Measurements from ENCODE around the gene WDR1.

Gene WDR1

GRCh38 chr4:10061650-10062415 is 54.8 kb downstream of the WDR1 start:
- DNase-seq = no peak
- in situ Hi-C loops (cut with MboI; ENCODE audit: low pct_unique_long_range_greater_than_20kb, low sequenced_read_pairs) = no loop called here

- no peak for DNase-seq
- in situ Hi-C loops (cut with MboI; ENCODE audit: low pct_unique_long_range_greater_than_20kb, low sequenced_read_pairs) = no loop called here
Observed at GRCh38 chr4:10058371-10058770, 58.2 kb downstream of the WDR1 start.

DNA sequence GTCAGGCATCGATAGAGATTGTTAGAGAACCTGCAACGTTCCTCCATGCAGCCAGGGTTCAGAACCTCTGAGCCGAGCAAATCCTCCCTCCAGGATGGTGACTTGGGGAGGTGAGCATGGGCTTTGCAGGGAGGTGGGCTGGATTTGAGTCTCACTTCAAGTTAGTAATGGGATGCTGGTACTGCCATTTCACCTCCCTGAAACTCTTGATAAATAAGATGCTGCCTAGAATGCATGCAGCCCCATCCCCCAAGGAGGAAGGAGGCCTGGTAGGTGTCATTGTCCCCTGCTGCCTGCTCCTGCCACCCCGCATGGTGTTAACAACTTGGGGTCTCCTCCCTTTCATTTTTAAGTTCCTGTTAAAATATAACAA is 59.6 kb downstream of the WDR1 start:
- DNase-seq = no peak
- in situ Hi-C loops (cut with MboI; ENCODE audit: low pct_unique_long_range_greater_than_20kb, low sequenced_read_pairs) = no loop called here

- no peak for DNase-seq
- in situ Hi-C loops (cut with MboI; ENCODE audit: low pct_unique_long_range_greater_than_20kb, low sequenced_read_pairs) = no loop called here
Observed at GRCh38 chr4:10056334-10057022, 60.1 kb downstream of the WDR1 start.

- in situ Hi-C loops (cut with MboI; ENCODE audit: low pct_unique_long_range_greater_than_20kb, low sequenced_read_pairs) = no loop called here
- DNase-seq = no peak
Observed at GRCh38 chr4:10055871-10056270, 60.7 kb downstream of the WDR1 start.

DNA sequence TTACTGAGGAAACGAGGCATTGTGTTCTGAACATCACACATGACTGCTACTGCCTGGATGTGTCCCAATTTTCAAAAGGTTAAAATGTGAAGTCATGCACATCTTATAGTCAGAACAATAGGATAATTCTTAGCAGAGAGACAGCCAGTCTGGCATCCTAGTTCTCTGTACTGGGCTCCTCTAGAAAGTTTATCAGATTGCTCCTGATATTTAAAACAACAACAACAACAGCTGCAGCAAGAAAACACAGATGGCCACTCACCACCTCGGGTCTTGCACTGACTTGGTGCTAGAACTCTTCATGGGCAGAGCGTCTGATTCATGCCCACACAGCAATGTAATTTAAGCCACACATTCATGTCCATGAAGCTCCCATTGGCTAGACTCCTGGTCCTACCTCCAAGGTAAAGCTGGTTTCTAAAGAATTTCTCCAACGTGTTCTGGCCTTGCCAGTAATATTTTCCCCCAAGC is 62.0 kb downstream of the WDR1 start:
- in situ Hi-C loops (cut with MboI; ENCODE audit: low pct_unique_long_range_greater_than_20kb, low sequenced_read_pairs) = no loop called here

DNA sequence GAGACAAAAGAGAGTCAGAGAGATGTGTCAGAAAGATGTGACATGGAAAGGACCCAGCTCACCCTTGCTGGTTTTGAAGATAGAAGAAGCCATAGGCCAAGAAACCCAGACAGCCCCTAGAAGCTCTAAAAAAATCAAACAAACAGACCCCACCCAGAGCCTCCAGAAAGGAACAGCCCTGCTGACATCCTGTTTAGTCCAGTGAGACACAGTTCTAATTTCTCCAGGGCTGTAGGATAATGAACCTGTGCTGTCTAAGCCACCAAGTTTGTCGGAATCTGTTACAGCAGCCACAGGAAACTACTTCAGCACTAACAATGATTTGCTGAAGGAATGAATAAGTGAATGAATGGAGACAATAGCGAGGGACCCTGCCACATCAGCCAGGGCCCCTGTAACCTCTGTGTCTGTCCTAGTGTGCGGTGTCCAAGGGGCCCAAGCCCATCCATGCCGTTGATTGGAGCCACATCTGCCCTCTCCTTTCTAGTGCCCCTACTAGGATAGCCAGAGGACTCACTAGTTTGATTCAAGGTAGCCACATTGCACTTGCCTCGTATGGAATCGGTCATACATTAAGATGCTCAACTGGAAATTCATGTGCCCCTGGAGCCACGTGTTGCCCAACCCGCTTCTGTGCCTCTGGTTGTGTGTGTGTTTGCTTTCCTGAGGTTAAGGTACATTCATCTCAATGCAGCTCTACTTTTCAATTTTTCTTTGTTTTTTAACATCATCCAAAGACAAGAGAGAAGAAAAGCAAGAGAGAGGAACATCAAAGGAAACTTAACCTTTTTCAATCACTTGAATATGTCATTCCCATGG is 62.8 kb downstream of the WDR1 start:
- in situ Hi-C loops (cut with MboI; ENCODE audit: low pct_unique_long_range_greater_than_20kb, low sequenced_read_pairs) = no loop called here
- DNase-seq = no peak

More for the DNA sequence above, 62.0 kb downstream of the WDR1 start:
- no peak for DNase-seq

- DNase-seq = no peak
- in situ Hi-C loops (cut with MboI; ENCODE audit: low pct_unique_long_range_greater_than_20kb, low sequenced_read_pairs) = no loop called here
Observed at GRCh38 chr4:10051517-10052135, 65.0 kb downstream of the WDR1 start.

DNA sequence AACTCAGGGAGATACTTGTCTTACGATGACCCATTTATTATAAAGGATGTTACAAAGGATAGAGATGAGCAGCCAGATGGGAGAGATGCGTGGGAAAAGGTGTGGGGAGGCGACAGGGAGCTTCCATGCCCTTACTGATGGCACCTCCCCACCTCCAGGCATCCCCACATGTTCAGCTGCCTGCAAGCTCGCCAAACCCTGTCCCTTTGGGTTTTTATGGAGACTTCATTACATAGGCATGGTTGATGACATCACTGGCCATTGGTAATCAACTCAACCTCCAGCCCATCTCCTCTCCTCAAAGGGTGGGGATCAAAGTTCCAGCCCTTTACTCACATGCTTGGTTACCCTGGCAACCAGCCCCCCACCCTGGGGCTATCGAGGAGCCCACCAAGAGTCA is 65.9 kb downstream of the WDR1 start:
- in situ Hi-C loops (cut with MboI; ENCODE audit: low pct_unique_long_range_greater_than_20kb, low sequenced_read_pairs) = no loop called here
- no peak for DNase-seq

- in situ Hi-C loops (cut with MboI; ENCODE audit: low pct_unique_long_range_greater_than_20kb, low sequenced_read_pairs) = no loop called here
- DNase-seq = no peak
Observed at GRCh38 chr4:10050261-10050661, 66.3 kb downstream of the WDR1 start.

DNA sequence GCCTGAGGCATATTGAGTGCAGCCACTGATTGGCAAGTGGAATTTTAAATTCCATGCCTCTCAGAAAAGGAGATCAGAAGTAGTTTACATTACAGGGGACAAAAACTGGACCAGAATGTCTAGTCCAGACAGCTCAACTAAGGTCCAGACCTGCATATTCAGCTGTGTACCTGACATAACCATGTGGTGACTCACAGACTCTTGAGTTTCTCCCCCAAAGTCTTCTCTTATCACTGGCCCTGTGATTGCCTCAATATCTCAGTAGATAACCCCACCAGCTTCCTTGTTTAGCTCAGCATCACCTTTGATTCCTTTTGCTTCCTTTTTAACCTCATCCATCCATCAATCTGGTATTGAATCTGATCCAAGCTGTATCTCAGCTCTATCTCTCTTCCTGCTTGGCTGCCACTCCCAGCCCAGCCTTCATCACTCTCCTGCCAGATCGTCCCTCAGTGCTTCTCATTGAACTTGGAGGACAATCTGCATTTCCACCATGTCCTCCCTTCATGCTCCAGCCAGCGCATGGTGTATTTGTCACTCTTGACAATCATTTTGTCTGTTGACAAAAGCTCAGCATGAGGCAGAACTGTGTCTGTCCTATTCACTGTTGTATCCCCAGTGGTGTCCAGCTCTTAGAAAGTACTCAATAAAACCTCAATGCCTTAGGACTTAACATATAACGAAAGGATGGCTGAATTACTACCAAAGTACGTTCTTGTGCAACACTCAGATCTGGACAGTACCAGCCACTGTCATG is 67.5 kb downstream of the WDR1 start:
- DNase-seq = no peak
- in situ Hi-C loops (cut with MboI; ENCODE audit: low pct_unique_long_range_greater_than_20kb, low sequenced_read_pairs) = no loop called here

GRCh38 chr4:10047967-10048366 is 68.6 kb downstream of the WDR1 start:
- DNase-seq = no peak
- in situ Hi-C loops (cut with MboI; ENCODE audit: low pct_unique_long_range_greater_than_20kb, low sequenced_read_pairs) = no loop called here

GRCh38 chr4:10046471-10046870 is 70.1 kb downstream of the WDR1 start:
- in situ Hi-C loops (cut with MboI; ENCODE audit: low pct_unique_long_range_greater_than_20kb, low sequenced_read_pairs) = no loop called here
- no peak for DNase-seq

GRCh38 chr4:10045481-10045880 is 71.1 kb downstream of the WDR1 start:
- in situ Hi-C loops (cut with MboI; ENCODE audit: low pct_unique_long_range_greater_than_20kb, low sequenced_read_pairs) = no loop called here
- DNase-seq = no peak

GRCh38 chr4:10041036-10041435 is 75.6 kb downstream of the WDR1 start:
- in situ Hi-C loops (cut with MboI; ENCODE audit: low pct_unique_long_range_greater_than_20kb, low sequenced_read_pairs) = no loop called here
- no peak for DNase-seq

- DNase-seq = no peak
- in situ Hi-C loops (cut with MboI; ENCODE audit: low pct_unique_long_range_greater_than_20kb, low sequenced_read_pairs) = no loop called here
Observed at GRCh38 chr4:10040049-10040892, 76.3 kb downstream of the WDR1 start.

DNA sequence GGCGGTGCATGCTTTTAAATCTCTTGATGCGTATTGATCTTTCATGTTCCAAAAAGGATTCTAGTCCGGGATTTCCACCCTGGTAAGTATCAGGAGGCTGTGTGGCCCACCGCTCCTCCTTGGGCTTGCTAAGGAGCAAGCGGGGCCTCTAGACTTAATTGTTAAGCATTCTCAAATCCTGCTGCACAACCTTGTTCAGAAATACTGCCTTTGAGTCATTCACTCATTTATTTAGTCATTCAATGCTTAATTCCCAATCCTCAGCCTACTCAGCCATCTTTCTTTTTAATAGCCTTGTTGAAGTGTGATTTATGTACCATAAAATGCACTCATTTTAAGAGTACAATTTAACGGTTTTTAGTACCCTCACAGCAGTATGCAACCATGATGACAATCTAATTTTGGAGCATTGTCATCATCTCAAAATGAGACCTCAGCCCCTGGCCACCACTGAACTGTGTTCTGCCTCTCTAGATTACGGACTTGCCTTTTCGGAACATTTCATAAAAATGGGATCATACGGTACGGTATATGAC is 79.7 kb downstream of the WDR1 start:
- no peak for DNase-seq
- in situ Hi-C loops (cut with MboI; ENCODE audit: low pct_unique_long_range_greater_than_20kb, low sequenced_read_pairs) = no loop called here

DNA sequence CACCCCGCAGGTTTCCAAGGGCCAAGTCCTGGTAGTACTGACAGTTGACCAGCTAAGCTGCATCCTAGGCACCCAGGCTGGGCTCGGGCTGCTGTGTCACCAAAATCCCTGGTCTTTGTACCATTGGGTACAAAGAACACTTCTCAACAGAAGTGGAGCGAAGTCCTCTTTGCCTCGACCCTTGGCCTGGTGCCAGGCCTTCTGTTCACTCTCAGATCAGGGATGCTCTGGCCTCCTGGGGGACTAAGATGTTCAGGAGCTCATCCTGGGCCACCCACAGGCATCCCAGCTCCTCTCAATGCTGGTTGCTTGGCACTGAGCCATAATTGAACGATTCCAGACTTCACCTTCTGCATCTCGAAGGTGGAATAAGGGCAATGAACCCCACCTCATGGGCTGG is 81.5 kb downstream of the WDR1 start:
- DNase-seq = no peak
- in situ Hi-C loops (cut with MboI; ENCODE audit: low pct_unique_long_range_greater_than_20kb, low sequenced_read_pairs) = no loop called here
